Natural killer cell (primary cell): ENCODE data around the gene ENAH. TPM values are rescaled to one million over a fixed set of nuclear protein-coding genes. Genes with fewer than 3 reads are reported as not detected.

Source experiments
- ATAC-seq, 3 donors: fragments of 150-1000 bp in 2 of 3; fragments of 200-7000 bp in 1 of 3; cut with Tn5 transposase; 1 replicate in 1 of 3; 2 replicates in 2 of 3; pipeline ENCODE4 v1.10.0; 2021; ENCODE audit warnings: mild to moderate bottlenecking in 2 of 3, moderate library complexity in 2 of 3
- DNase-seq, 2 donors: peaks; one replicate each; pipeline versions ENCODE4 v3.0.0 to v3.0.0-alpha.2; 2013 to 2021; ENCODE audit warnings: mixed read lengths in 1 of 2
- H3K27ac ChIP-seq: one replicate; pipeline ENCODE4 v1.5.1; 2013; ENCODE audit warnings: mild to moderate bottlenecking, low read length
- H3K27me3 ChIP-seq: one replicate; pipeline ENCODE4 v1.6.1; 2013; ENCODE audit warnings: low read length; ENCODE audit not compliant: control insufficient read depth, insufficient read depth
- H3K36me3 ChIP-seq: one replicate; pipeline ENCODE4 v1.6.1; 2013; ENCODE audit warnings: low read length; ENCODE audit not compliant: control insufficient read depth, insufficient read depth
- H3K4me1 ChIP-seq: one replicate; pipeline ENCODE4 v1.6.1; 2013; ENCODE audit warnings: low read length; ENCODE audit not compliant: control insufficient read depth, insufficient read depth
- H3K4me3 ChIP-seq: one replicate; pipeline ENCODE4 v1.5.1; 2013; ENCODE audit warnings: low read length
- H3K9me3 ChIP-seq: one replicate; pipeline ENCODE4 v1.6.1; 2013; ENCODE audit warnings: low read length; ENCODE audit not compliant: control insufficient read depth, insufficient read depth
- H3K27ac Mint-ChIP-seq, 2 donors: one replicate each; pipeline ENCODE4 v1.8.0; 2022; ENCODE audit warnings: mild to moderate bottlenecking in 2 of 2, mixed read lengths in 2 of 2, moderate library complexity in 1 of 2
- H3K27me3 Mint-ChIP-seq, 2 donors: one replicate each; pipeline ENCODE4 v1.8.0; 2022; ENCODE audit warnings: low read depth in 2 of 2, mixed read lengths in 2 of 2
- H3K36me3 Mint-ChIP-seq: one replicate; pipeline ENCODE4 v1.8.0; 2022; ENCODE audit warnings: mixed read lengths
- H3K4me1 Mint-ChIP-seq, 2 donors: one replicate each; pipeline ENCODE4 v1.8.0; 2022; ENCODE audit warnings: mixed read lengths in 2 of 2
- H3K4me3 Mint-ChIP-seq: one replicate; pipeline ENCODE4 v1.8.0; 2022; ENCODE audit warnings: mild to moderate bottlenecking, moderate library complexity, mixed read lengths
- H3K9me3 Mint-ChIP-seq, 2 donors: one replicate each; pipeline ENCODE4 v1.8.0; 2022; ENCODE audit warnings: mixed read lengths in 2 of 2
- WGBS: methylation state at CpG from one replicate; pipeline ENCODE4 v1.1.7; 2013; ENCODE audit warnings: missing lambda C conversion rate; ENCODE audit not compliant: insufficient coverage; 5-methylcytosine and 5-hydroxymethylcytosine counted together
- intact Hi-C: fragments of 100-400 bp; cut with micrococcal nuclease; formaldehyde crosslinking; loops from one replicate; pipeline ENCODE4 v1.14.2; 2022
- total RNA-seq, 4 donors: library from RNA; stranded (reverse); fragments of 120-200 nt in 1 of 4; gene quantifications; one replicate each; pipeline versions ENCODE4 v1.2.3 to v1.2.4, GENCODE V29; 2013 to 2022
- TF ChIP-seq, protein P1 (sequence below): fragments of 200-600 bp; IDR thresholded peaks from one replicate; pipeline ENCODE4 v1.8.0; 2022; ENCODE audit warnings: antibody characterized with exemption

Gene ENAH
- total RNA-seq, 3 donors from 2014 or later (not counting 1 experiment from before 2014, with no cell fraction given): not detected

- Mint-ChIP-seq H3K27ac (no peak overlapping the region), H3K9me3 (no peaks in the 10 kb centered on the region), H3K4me1 (no peaks in the 10 kb centered on the region), H3K27me3 (peaks cover 11 to 29% of the 10 kb centered on the region in 2 donors), H3K4me3 (no peak overlapping the region), H3K36me3 (no peaks in the 10 kb centered on the region)
- H3K4me1 ChIP-seq: no peaks in the 10 kb centered on the region
- H3K4me3 ChIP-seq: no peak overlapping the region
- no peaks in the 10 kb centered on the region for H3K36me3 ChIP-seq
- H3K9me3 ChIP-seq: no peaks in the 10 kb centered on the region
- no peak for DNase-seq
- WGBS: 100% methylated on average over 1 of the region's 1 CpG
- ATAC-seq: no peak
- TF ChIP-seq, protein P1, sequence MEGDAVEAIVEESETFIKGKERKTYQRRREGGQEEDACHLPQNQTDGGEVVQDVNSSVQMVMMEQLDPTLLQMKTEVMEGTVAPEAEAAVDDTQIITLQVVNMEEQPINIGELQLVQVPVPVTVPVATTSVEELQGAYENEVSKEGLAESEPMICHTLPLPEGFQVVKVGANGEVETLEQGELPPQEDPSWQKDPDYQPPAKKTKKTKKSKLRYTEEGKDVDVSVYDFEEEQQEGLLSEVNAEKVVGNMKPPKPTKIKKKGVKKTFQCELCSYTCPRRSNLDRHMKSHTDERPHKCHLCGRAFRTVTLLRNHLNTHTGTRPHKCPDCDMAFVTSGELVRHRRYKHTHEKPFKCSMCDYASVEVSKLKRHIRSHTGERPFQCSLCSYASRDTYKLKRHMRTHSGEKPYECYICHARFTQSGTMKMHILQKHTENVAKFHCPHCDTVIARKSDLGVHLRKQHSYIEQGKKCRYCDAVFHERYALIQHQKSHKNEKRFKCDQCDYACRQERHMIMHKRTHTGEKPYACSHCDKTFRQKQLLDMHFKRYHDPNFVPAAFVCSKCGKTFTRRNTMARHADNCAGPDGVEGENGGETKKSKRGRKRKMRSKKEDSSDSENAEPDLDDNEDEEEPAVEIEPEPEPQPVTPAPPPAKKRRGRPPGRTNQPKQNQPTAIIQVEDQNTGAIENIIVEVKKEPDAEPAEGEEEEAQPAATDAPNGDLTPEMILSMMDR: no peak
- intact Hi-C loops: no loop called here
- no peak overlapping the region for H3K27ac ChIP-seq
- H3K27me3 ChIP-seq: peaks cover 2% of the 10 kb centered on the region
Observed at GRCh38 chr1:225596736-225597135, 56.2 kb downstream of the ENAH start.

- intact Hi-C loops: no loop called here
- 66% methylated on average over 2 of the region's 2 CpGs for WGBS
- Histone ChIP-seq H3K36me3 (no peaks in the 10 kb centered on the region), H3K9me3 (no peaks in the 10 kb centered on the region), H3K27ac (no peak overlapping the region), H3K4me1 (no peaks in the 10 kb centered on the region), H3K27me3 (peaks cover 2% of the 10 kb centered on the region), H3K4me3 (no peak overlapping the region)
- Mint-ChIP-seq H3K36me3 (no peaks in the 10 kb centered on the region), H3K27ac (no peak overlapping the region), H3K4me3 (no peak overlapping the region), H3K4me1 (no peaks in the 10 kb centered on the region), H3K9me3 (no peaks in the 10 kb centered on the region), H3K27me3 (peaks cover 11 to 29% of the 10 kb centered on the region in 2 donors)
- TF ChIP-seq, protein P1: no peak
- ATAC-seq (no peak), DNase-seq (no peak)
Observed at GRCh38 chr1:225595974-225596551, 56.9 kb downstream of the ENAH start.

DNA sequence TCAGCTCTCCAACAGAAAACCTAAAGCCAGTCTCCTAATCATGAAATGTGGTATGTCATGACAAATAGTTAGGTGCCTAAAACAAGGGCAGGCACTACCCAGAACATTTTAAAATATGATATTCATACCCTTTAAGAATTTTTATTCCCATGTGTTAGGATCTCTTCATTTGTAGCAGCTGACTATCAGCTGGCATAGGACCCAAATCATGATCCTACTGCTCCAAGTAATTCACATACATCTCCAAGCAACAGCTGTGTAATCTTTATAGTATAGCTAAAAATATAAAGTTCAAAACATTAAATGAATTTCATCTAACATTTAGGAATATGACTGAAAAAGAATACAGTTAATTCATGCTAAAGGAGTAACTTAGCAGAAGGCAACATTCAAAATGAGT, 57.5 kb downstream of the ENAH start:
- H3K4me1 Mint-ChIP-seq: no peaks in the 10 kb centered on the region
- Histone ChIP-seq H3K4me1 (no peaks in the 10 kb centered on the region), H3K27me3 (no peaks in the 10 kb centered on the region), H3K4me3 (no peak overlapping the region), H3K27ac (no peak overlapping the region), H3K9me3 (no peaks in the 10 kb centered on the region), H3K36me3 (no peaks in the 10 kb centered on the region)
- no peak for ATAC-seq
- H3K27me3 Mint-ChIP-seq: peaks cover 11 to 29% of the 10 kb centered on the region in 2 donors
- no peaks in the 10 kb centered on the region for H3K36me3 Mint-ChIP-seq
- no peaks in the 10 kb centered on the region for H3K9me3 Mint-ChIP-seq
- TF ChIP-seq, protein P1: no peak
- no peak overlapping the region for H3K4me3 Mint-ChIP-seq
- DNase-seq: no peak
- no peak overlapping the region for H3K27ac Mint-ChIP-seq
- intact Hi-C loops: no loop called here

GRCh38 chr1:225593414-225593813, 59.5 kb downstream of the ENAH start:
- no peak for DNase-seq
- intact Hi-C loops: no loop called here
- H3K9me3 ChIP-seq: no peaks in the 10 kb centered on the region
- no peak overlapping the region for H3K4me3 ChIP-seq
- 98% methylated on average over 5 of the region's 5 CpGs for WGBS
- H3K27ac ChIP-seq: no peak overlapping the region
- no peaks in the 10 kb centered on the region for H3K36me3 Mint-ChIP-seq
- H3K4me1 ChIP-seq: no peaks in the 10 kb centered on the region
- ATAC-seq: no peak
- TF ChIP-seq, protein P1: no peak
- no peak overlapping the region for H3K4me3 Mint-ChIP-seq
- no peaks in the 10 kb centered on the region for H3K4me1 Mint-ChIP-seq
- no peaks in the 10 kb centered on the region for H3K27me3 ChIP-seq
- no peaks in the 10 kb centered on the region for H3K9me3 Mint-ChIP-seq
- no peak overlapping the region for H3K27ac Mint-ChIP-seq
- no peaks in the 10 kb centered on the region for H3K36me3 ChIP-seq
- H3K27me3 Mint-ChIP-seq: peaks cover 8 to 29% of the 10 kb centered on the region in 2 donors
